PC-9 (cell line): ENCODE results near the gene USP12. TPM values are rescaled to one million over a fixed set of nuclear protein-coding genes. Genes with fewer than 3 reads are reported as not detected.
A peak's percentile ranks its signal among the peaks of the same experiment; 100 is the strongest.

Source experiments
- BruUV-seq: library from RNA; stranded (reverse); fragments of 400-500 nt; replicated peaks from 2 replicates; lab custom pipeline; 2021; lab: Mats Ljungman, UMichigan
- CTCF ChIA-PET: fragments of 300-600 bp; sonication (Branson Sonifier 250); formaldehyde crosslinking; loops from one replicate; lab custom pipeline; 2022; ENCODE audit warnings: antibody characterized with exemption; lab: Charles Lee
- POLR2A ChIA-PET: fragments of 300-600 bp; sonication (Branson Sonifier 250); formaldehyde crosslinking; loops from one replicate; lab custom pipeline; 2022; ENCODE audit warnings: antibody characterized with exemption; ENCODE audit not compliant: unreplicated experiment; lab: Charles Lee
- DNase-seq, 2 experiments: peaks; one replicate each; pipeline versions ENCODE4 v3.0.0 to v3.0.0-alpha.2; 2015 to 2022; ENCODE audit warnings: mixed read lengths in 1 of 2
- H2AFZ ChIP-seq: fragments of 200-600 bp; sonication (generic); 2 replicates; pipeline ENCODE4 v1.8.1; 2017; ENCODE audit warnings: antibody characterized with exemption
- H3F3A ChIP-seq: fragments of 200-600 bp; sonication (generic); 2 replicates; pipeline ENCODE4 v1.8.1; 2017; ENCODE audit warnings: antibody characterized with exemption, mild to moderate bottlenecking, low read depth; ENCODE audit not compliant: insufficient read depth
- H3K27ac ChIP-seq: fragments of 200-600 bp; sonication (generic); 2 replicates; pipeline ENCODE4 v1.6.1; 2016; ENCODE audit warnings: mixed run types
- H3K27me3 ChIP-seq: fragments of 200-600 bp; sonication (generic); 2 replicates; pipeline ENCODE4 v1.6.1; 2016; ENCODE audit warnings: low read depth, mixed run types; ENCODE audit not compliant: insufficient read depth
- H3K36me3 ChIP-seq: fragments of 200-600 bp; sonication (generic); 2 replicates; pipeline ENCODE4 v1.6.1; 2016; ENCODE audit warnings: low read depth, mixed run types
- H3K4me1 ChIP-seq: fragments of 200-600 bp; sonication (generic); replicated peaks from 2 replicates; pipeline ENCODE4 v1.6.1; 2016; ENCODE audit warnings: mixed run types; ENCODE audit not compliant: insufficient read depth
- H3K4me2 ChIP-seq: fragments of 200-600 bp; sonication (generic); 2 replicates; pipeline ENCODE4 v1.6.1; 2017; ENCODE audit warnings: mixed run types
- H3K4me3 ChIP-seq: fragments of 200-600 bp; sonication (generic); 2 replicates; pipeline ENCODE4 v1.6.1; 2016; ENCODE audit warnings: mixed run types
- H3K79me2 ChIP-seq: fragments of 200-600 bp; sonication (generic); 2 replicates; pipeline ENCODE4 v1.6.1; 2017; ENCODE audit warnings: low read depth, mixed run types
- H3K9me2 ChIP-seq: fragments of 200-600 bp; sonication (generic); 2 replicates; pipeline ENCODE4 v1.8.1; 2017; ENCODE audit warnings: mild to moderate bottlenecking; ENCODE audit not compliant: insufficient read depth
- H3K9me3 ChIP-seq: fragments of 200-600 bp; sonication (generic); 2 replicates; pipeline ENCODE4 v1.8.1; 2016; ENCODE audit warnings: low read depth; ENCODE audit not compliant: insufficient read depth
- H4K20me1 ChIP-seq: fragments of 200-600 bp; sonication (generic); 2 replicates; pipeline ENCODE4 v1.8.1; 2017; ENCODE audit not compliant: insufficient read depth
- EZH2 ChIP-seq: fragments of 200-600 bp; sonication (generic); IDR thresholded peaks from 2 replicates; pipeline ENCODE4 v1.8.0; 2017; ENCODE audit warnings: antibody characterized with exemption, low read depth
- intact Hi-C: fragments of 100-400 bp; cut with micrococcal nuclease; formaldehyde crosslinking; loops from one replicate; pipeline ENCODE4 v1.10.0; 2022; ENCODE audit not compliant: unreplicated experiment
- total RNA-seq: library from RNA; stranded (reverse); gene quantifications from 2 replicates; pipeline ENCODE4 v1.2.3, GENCODE V29; 2021
- TF ChIP-seq, protein P1 (sequence below): fragments of 200-600 bp; sonication (generic); conservative IDR thresholded peaks from 2 replicates; pipeline ENCODE4 v1.6.1; 2017; ENCODE audit warnings: mixed run types, antibody characterized with exemption, mild to moderate bottlenecking, moderate library complexity

Gene USP12
- total RNA-seq, 1 experiment from 2014 or later, result 20.8 TPM

DNA sequence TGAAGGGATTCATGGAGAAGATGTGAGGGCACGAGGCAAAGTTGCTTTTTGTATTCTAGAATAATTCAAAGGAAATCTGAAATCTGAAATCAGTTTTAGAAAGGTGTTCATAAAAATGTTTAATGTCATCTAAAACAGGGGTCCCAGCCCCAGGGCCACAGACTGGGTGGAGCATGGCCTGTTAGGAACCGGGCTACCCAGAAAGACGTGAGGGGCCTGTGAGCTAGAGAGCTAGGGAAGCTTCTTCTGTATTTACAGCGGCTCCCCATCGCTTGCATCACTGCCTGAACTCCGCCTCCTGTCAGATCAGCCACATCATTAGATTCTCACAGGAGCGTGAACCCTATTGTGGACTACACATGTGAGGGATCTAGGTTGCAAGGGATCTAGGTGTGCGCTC, 151.2 kb downstream of the USP12 start:
- no peaks in the 10 kb centered on the region for H4K20me1 ChIP-seq
- peaks cover 38% of the 10 kb centered on the region for H3K4me1 ChIP-seq
- peaks cover 24% of the 10 kb centered on the region for H3F3A ChIP-seq
- intact Hi-C loops, result no loop called here
- no peak overlapping the region for H3K4me3 ChIP-seq
- no TSS peak for BruUV-seq
- no peaks in the 10 kb centered on the region for H3K36me3 ChIP-seq
- CTCF ChIA-PET, result no interaction called here
- H3K27me3 ChIP-seq, result no peaks in the 10 kb centered on the region
- no peaks in the 10 kb centered on the region for H3K79me2 ChIP-seq
- no peak overlapping the region for H2AFZ ChIP-seq
- no peaks in the 10 kb centered on the region for H3K9me2 ChIP-seq
- POLR2A ChIA-PET, result no interaction called here
- TF ChIP-seq, protein P1, sequence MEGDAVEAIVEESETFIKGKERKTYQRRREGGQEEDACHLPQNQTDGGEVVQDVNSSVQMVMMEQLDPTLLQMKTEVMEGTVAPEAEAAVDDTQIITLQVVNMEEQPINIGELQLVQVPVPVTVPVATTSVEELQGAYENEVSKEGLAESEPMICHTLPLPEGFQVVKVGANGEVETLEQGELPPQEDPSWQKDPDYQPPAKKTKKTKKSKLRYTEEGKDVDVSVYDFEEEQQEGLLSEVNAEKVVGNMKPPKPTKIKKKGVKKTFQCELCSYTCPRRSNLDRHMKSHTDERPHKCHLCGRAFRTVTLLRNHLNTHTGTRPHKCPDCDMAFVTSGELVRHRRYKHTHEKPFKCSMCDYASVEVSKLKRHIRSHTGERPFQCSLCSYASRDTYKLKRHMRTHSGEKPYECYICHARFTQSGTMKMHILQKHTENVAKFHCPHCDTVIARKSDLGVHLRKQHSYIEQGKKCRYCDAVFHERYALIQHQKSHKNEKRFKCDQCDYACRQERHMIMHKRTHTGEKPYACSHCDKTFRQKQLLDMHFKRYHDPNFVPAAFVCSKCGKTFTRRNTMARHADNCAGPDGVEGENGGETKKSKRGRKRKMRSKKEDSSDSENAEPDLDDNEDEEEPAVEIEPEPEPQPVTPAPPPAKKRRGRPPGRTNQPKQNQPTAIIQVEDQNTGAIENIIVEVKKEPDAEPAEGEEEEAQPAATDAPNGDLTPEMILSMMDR, result no peak
- TF ChIP-seq EZH2, result no peak
- H3K27ac ChIP-seq, result no peak overlapping the region
- H3K9me3 ChIP-seq, result no peaks in the 10 kb centered on the region
- no peak for DNase-seq
- no peak overlapping the region for H3K4me2 ChIP-seq

DNA sequence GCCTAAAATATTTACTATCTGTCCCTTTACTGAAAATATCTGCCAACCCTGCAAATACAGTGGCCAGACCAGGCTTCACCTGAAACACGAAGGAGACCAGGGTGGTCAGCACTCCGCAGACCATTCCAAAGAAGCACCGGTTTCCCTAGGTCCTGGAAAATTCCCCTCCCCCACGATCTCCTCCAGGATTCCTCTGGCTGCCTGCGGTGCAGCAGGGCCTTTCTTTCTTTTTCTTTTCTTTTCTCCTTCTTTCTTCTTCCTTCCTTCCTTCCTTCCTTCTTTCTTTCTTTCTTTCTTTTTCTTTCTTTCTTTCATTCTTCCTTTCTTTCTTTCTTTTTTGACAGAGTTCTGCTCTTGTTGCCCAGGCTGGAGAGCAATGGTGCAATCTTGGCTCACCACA, 152.7 kb downstream of the USP12 start:
- no peaks in the 10 kb centered on the region for H3K27me3 ChIP-seq
- no peak overlapping the region for H3K27ac ChIP-seq
- H3K36me3 ChIP-seq, result no peaks in the 10 kb centered on the region
- ChIA-PET CTCF (no interaction called here), POLR2A (no interaction called here)
- intact Hi-C loops, result no loop called here
- no peaks in the 10 kb centered on the region for H3K9me2 ChIP-seq
- H4K20me1 ChIP-seq, result no peaks in the 10 kb centered on the region
- no peaks in the 10 kb centered on the region for H3K9me3 ChIP-seq
- H3K4me1 ChIP-seq, result peaks cover 35% of the 10 kb centered on the region
- H3K4me3 ChIP-seq, result no peak overlapping the region
- H3K4me2 ChIP-seq, result peak overlapping the region; percentile 27; the same call in 1 of the 2 replicates
- no peak for DNase-seq
- no peaks in the 10 kb centered on the region for H3K79me2 ChIP-seq
- no peak for TF ChIP-seq EZH2
- TF ChIP-seq, protein P1, result no peak
- no TSS peak for BruUV-seq
- no peak overlapping the region for H2AFZ ChIP-seq
- peaks cover 24% of the 10 kb centered on the region for H3F3A ChIP-seq

DNA sequence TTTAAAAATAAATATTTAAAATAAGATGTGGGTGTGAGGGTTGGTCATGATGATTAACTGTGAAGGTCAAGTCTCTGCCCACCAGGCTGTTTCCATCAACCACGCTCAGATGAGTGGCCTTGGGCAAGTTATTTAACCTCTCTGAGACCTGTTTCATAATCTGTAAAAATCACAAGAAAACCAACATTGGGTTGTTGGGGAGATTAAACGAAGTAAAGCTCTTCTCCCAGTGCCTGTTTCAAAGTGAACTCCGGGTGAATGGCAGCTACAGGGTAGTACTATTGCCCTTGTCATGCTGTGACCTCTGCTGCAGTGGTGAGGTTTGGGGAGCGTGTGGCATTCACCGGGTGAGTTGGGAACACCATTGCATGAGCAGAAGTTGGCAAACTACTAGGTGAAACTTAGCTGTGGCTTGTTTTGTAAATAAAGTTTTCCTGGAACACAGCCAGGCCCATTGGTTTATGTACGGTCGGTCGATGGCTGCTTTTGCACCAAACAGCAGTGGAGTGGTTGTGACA, 153.2 kb downstream of the USP12 start:
- no peaks in the 10 kb centered on the region for H3K79me2 ChIP-seq
- POLR2A ChIA-PET, result no interaction called here
- peaks cover 19% of the 10 kb centered on the region for H3F3A ChIP-seq
- CTCF ChIA-PET, result no interaction called here
- no peaks in the 10 kb centered on the region for H3K9me3 ChIP-seq
- peak in 1 of 2 experiments; percentile 41 for DNase-seq
- H3K27ac ChIP-seq, result no peak overlapping the region
- BruUV-seq, result no TSS peak
- no peaks in the 10 kb centered on the region for H4K20me1 ChIP-seq
- no peak for TF ChIP-seq EZH2
- TF ChIP-seq, protein P1, result no peak
- H2AFZ ChIP-seq, result no peak overlapping the region
- no peak overlapping the region for H3K4me3 ChIP-seq
- H3K9me2 ChIP-seq, result no peaks in the 10 kb centered on the region
- no peaks in the 10 kb centered on the region for H3K27me3 ChIP-seq
- no peaks in the 10 kb centered on the region for H3K36me3 ChIP-seq
- H3K4me1 ChIP-seq, result peaks cover 30% of the 10 kb centered on the region
- peak overlapping the region; percentile 27; the same call in 1 of the 2 replicates for H3K4me2 ChIP-seq
- intact Hi-C loops, result no loop called here
